IMR-90 (cell line): ENCODE data around the gene HSPD1. TPM values are rescaled to one million over a fixed set of nuclear protein-coding genes. Genes with fewer than 3 reads are reported as not detected.
A peak's percentile ranks its signal among the peaks of the same experiment; 100 is the strongest.

Source experiments
- ATAC-seq: fragments of 200-7000 bp; cut with Tn5 transposase; 2 replicates; pipeline ENCODE4 v1.9.1; 2020; ENCODE audit warnings: low read depth, mild to moderate bottlenecking, moderate library complexity
- BruUV-seq: library from RNA; stranded (reverse); fragments of 400-500 nt; replicated peaks from 2 replicates; lab custom pipeline; 2021; lab: Mats Ljungman, UMichigan
- CTCF ChIA-PET: fragments of 300-600 bp; formaldehyde crosslinking; extraction: SDS; loops from one replicate; lab custom pipeline; 2021; ENCODE audit warnings: antibody characterized with exemption; lab: Yijun Ruan, JAX
- POLR2A ChIA-PET: fragments of 300-600 bp; sonication (Branson Sonifier 250); formaldehyde crosslinking; loops from one replicate; lab custom pipeline; 2022; ENCODE audit warnings: antibody characterized with exemption; ENCODE audit not compliant: unreplicated experiment; lab: Charles Lee
- DNase-seq: peaks from one replicate; pipeline ENCODE4 v3.0.0; 2013
- H2AFZ ChIP-seq: replicated peaks from 2 replicates; pipeline ENCODE3; 2013; ENCODE audit warnings: low read length, mild to moderate bottlenecking; ENCODE audit not compliant: poor library complexity
- H2AK5ac ChIP-seq: 2 replicates; pipeline ENCODE4 v1.6.1; 2013; ENCODE audit warnings: low read depth, low read length, inconsistent platforms
- H2AK9ac ChIP-seq: replicated peaks from 2 replicates; pipeline ENCODE3; 2013; ENCODE audit warnings: mild to moderate bottlenecking, low read depth, low read length, moderate library complexity; ENCODE audit not compliant: poor library complexity
- H2BK120ac ChIP-seq: 2 replicates; pipeline ENCODE4 v1.6.1; 2013; ENCODE audit warnings: low read depth, low read length, inconsistent platforms
- H2BK15ac ChIP-seq: 3 replicates; pipeline ENCODE4 v1.6.1; 2013; ENCODE audit warnings: low read depth, low read length, inconsistent platforms
- H2BK20ac ChIP-seq: 2 replicates; pipeline ENCODE4 v1.6.1; 2013; ENCODE audit warnings: low read depth, mild to moderate bottlenecking, inconsistent platforms, low read length, moderate library complexity
- H2BK5ac ChIP-seq: 2 replicates; pipeline ENCODE4 v1.6.1; 2013; ENCODE audit warnings: mild to moderate bottlenecking, low read depth, low read length, inconsistent platforms; ENCODE audit not compliant: poor library complexity, severe bottlenecking
- H3K14ac ChIP-seq: replicated peaks from 2 replicates; pipeline ENCODE4 v1.6.1; 2013; ENCODE audit warnings: low read depth, low read length, inconsistent platforms
- H3K18ac ChIP-seq: 2 replicates; pipeline ENCODE4 v1.6.1; 2013; ENCODE audit warnings: low read depth, low read length, control low read depth
- H3K23ac ChIP-seq: 2 replicates; pipeline ENCODE4 v1.6.1; 2013; ENCODE audit warnings: low read depth, low read length, inconsistent platforms
- H3K27ac ChIP-seq: 2 replicates; pipeline ENCODE4 v1.5.1; 2013; ENCODE audit warnings: mild to moderate bottlenecking, control low read depth, low read length; ENCODE audit not compliant: insufficient read depth
- H3K27me3 ChIP-seq: 2 replicates; pipeline ENCODE4 v1.6.1; 2013; ENCODE audit warnings: low read length; ENCODE audit not compliant: control insufficient read depth, insufficient read depth
- H3K36me3 ChIP-seq: 2 replicates; pipeline ENCODE4 v1.6.1; 2013; ENCODE audit warnings: low read length, mixed read lengths; ENCODE audit not compliant: control insufficient read depth, insufficient read depth
- H3K4ac ChIP-seq: 2 replicates; pipeline ENCODE4 v1.6.1; 2013; ENCODE audit warnings: low read depth, low read length, inconsistent platforms
- H3K4me1 ChIP-seq: 2 replicates; pipeline ENCODE4 v1.6.1; 2013; ENCODE audit warnings: low read length, mixed read lengths; ENCODE audit not compliant: control insufficient read depth, insufficient read depth
- H3K4me2 ChIP-seq: 2 replicates; pipeline ENCODE4 v1.6.1; 2013; ENCODE audit warnings: low read depth, mild to moderate bottlenecking, control low read depth, low read length, moderate library complexity
- H3K4me3 ChIP-seq: 2 replicates; pipeline ENCODE4 v1.5.1; 2013; ENCODE audit warnings: low read depth, mild to moderate bottlenecking, control low read depth, low read length, moderate library complexity; ENCODE audit not compliant: insufficient read depth
- H3K56ac ChIP-seq: 2 replicates; pipeline ENCODE4 v1.6.1; 2013; ENCODE audit warnings: low read length, inconsistent platforms; ENCODE audit not compliant: insufficient read depth; ENCODE audit errors: extremely low read depth
- H3K79me1 ChIP-seq, 2 experiments: 2 replicates each; pipeline ENCODE4 v1.6.1; 2013; ENCODE audit warnings: low read length in 2 of 2, inconsistent platforms in 1 of 2, low read depth in 1 of 2
- H3K9ac ChIP-seq: 2 replicates; pipeline ENCODE4 v1.6.1; 2013; ENCODE audit warnings: low read depth, low read length, control low read depth
- H3K9me1 ChIP-seq: 2 replicates; pipeline ENCODE4 v1.6.1; 2013; ENCODE audit warnings: low read length, inconsistent platforms; ENCODE audit not compliant: insufficient read depth
- H3K9me3 ChIP-seq: 2 replicates; pipeline ENCODE4 v1.6.1; 2013; ENCODE audit warnings: low read length; ENCODE audit not compliant: control insufficient read depth, insufficient read depth
- H4K20me1 ChIP-seq: 2 replicates; pipeline ENCODE4 v1.6.1; 2013; ENCODE audit warnings: low read length, inconsistent platforms; ENCODE audit not compliant: insufficient read depth
- H4K5ac ChIP-seq: 2 replicates; pipeline ENCODE4 v1.6.1; 2013; ENCODE audit warnings: mild to moderate bottlenecking, low read depth, low read length, control low read depth
- H4K8ac ChIP-seq, 2 experiments: 2 replicates each; pipeline ENCODE4 v1.6.1; 2013; ENCODE audit warnings: low read depth in 2 of 2, low read length in 2 of 2, control low read depth in 1 of 2, inconsistent platforms in 1 of 2
- H4K91ac ChIP-seq: 2 replicates; pipeline ENCODE4 v1.6.1; 2013; ENCODE audit warnings: low read depth, low read length, inconsistent platforms; ENCODE audit not compliant: insufficient read depth
- BHLHE40 ChIP-seq: fragments of 150-350 bp; IDR thresholded peaks from 2 replicates; pipeline ENCODE4 v1.6.1; 2016; ENCODE audit warnings: mild to moderate bottlenecking, low read depth, low read length
- CEBPB ChIP-seq: IDR thresholded peaks from 2 replicates; pipeline ENCODE4 v1.6.1; 2012; ENCODE audit warnings: low read depth, low read length, improper control_type of control experiment
- CHD1 ChIP-seq: IDR thresholded peaks from 2 replicates; pipeline ENCODE4 v1.6.1; 2012; ENCODE audit warnings: low read depth, low read length, improper control_type of control experiment
- CTCF ChIP-seq: conservative IDR thresholded peaks from 2 replicates; pipeline ENCODE4 v1.5.1; 2012; ENCODE audit warnings: mild to moderate bottlenecking, low read depth, low read length, improper control_type of control experiment
- FOS ChIP-seq: fragments of 150-350 bp; IDR thresholded peaks from 2 replicates; pipeline ENCODE4 v1.6.1; 2016; ENCODE audit warnings: low read depth, low read length
- MAFK ChIP-seq: IDR thresholded peaks from 2 replicates; pipeline ENCODE4 v1.6.1; 2012; ENCODE audit warnings: low read depth, low read length, improper control_type of control experiment
- MAZ ChIP-seq: IDR thresholded peaks from 2 replicates; pipeline ENCODE4 v1.6.1; 2012; ENCODE audit warnings: low read depth, mild to moderate bottlenecking, low read length, improper control_type of control experiment, moderate library complexity, borderline replicate concordance
- MXI1 ChIP-seq: IDR thresholded peaks from 2 replicates; pipeline ENCODE4 v1.6.1; 2012; ENCODE audit warnings: low read depth, mild to moderate bottlenecking, low read length, moderate library complexity, borderline replicate concordance
- NFE2L2 ChIP-seq: fragments of 150-350 bp; IDR thresholded peaks from 2 replicates; pipeline ENCODE4 v1.6.1; 2016; ENCODE audit warnings: low read depth, mild to moderate bottlenecking, low read length
- POLR2A ChIP-seq: IDR thresholded peaks from 2 replicates; pipeline ENCODE4 v1.6.1; 2012; ENCODE audit warnings: mild to moderate bottlenecking, low read depth, low read length
- RCOR1 ChIP-seq: IDR thresholded peaks from 2 replicates; pipeline ENCODE4 v1.6.1; 2012; ENCODE audit warnings: mild to moderate bottlenecking, low read length, improper control_type of control experiment; ENCODE audit not compliant: insufficient replicate concordance
- RFX5 ChIP-seq: IDR thresholded peaks from 2 replicates; pipeline ENCODE4 v1.8.0; 2012; ENCODE audit warnings: low read depth, mild to moderate bottlenecking, low read length, moderate library complexity
- SMC3 ChIP-seq: fragments of 150-350 bp; IDR thresholded peaks from 2 replicates; pipeline ENCODE4 v1.6.1; 2016; ENCODE audit warnings: low read depth, mild to moderate bottlenecking, antibody characterized with exemption, low read length, moderate library complexity
- WGBS, 2 experiments: methylation state at CpG; one replicate each; pipeline versions ENCODE4 v1.1.5 to v1.1.7; 2013; ENCODE audit warnings: missing lambda C conversion rate in 2 of 2; ENCODE audit not compliant: insufficient read length in 1 of 2; ENCODE audit errors: extremely low coverage in 2 of 2; 5-methylcytosine and 5-hydroxymethylcytosine counted together
- dilution Hi-C: fragments of 300-500 bp; cut with HindIII; formaldehyde crosslinking; loops from one replicate; pipeline ENCODE4 v1.14.3; 2018; ENCODE audit warnings: low sequenced_read_pairs; ENCODE audit not compliant: unreplicated experiment
- in situ Hi-C: fragments of 300-500 bp; cut with MboI; formaldehyde crosslinking; loops from 3 replicates; pipeline ENCODE4 v1.14.3; 2019; ENCODE audit warnings: low sequenced_read_pairs, inconsistent platforms, mixed read lengths
- intact Hi-C: fragments of 100-400 bp; cut with micrococcal nuclease; formaldehyde crosslinking; loops from 2 replicates; pipeline ENCODE4 v1.10.0; 2022
- polyA plus RNA-seq, 3 experiments: library from polyadenylated mRNA; depleted of rRNA; stranded (reverse); fragments of >200 nt; gene quantifications; 2 replicates each; pipeline ENCODE4 v1.2.3, GENCODE V29; 2012; ENCODE audit warnings: low replicate concordance in 1 of 3
- total RNA-seq: library from RNA; depleted of rRNA; stranded (reverse); fragments of >200 nt; gene quantifications from 2 replicates; pipeline ENCODE4 v1.2.3, GENCODE V29; 2012
- TF ChIP-seq, protein P1 (sequence below): fragments of 150-350 bp; IDR thresholded peaks from 2 replicates; pipeline ENCODE4 v1.6.1; 2017; ENCODE audit warnings: mild to moderate bottlenecking, antibody characterized with exemption, low read length, low read depth

The HSPD1 gene
- total and polyA plus RNA-seq, 2 of the 4 experiments (the other 2 are of a cell fraction): 171 TPM

DNA sequence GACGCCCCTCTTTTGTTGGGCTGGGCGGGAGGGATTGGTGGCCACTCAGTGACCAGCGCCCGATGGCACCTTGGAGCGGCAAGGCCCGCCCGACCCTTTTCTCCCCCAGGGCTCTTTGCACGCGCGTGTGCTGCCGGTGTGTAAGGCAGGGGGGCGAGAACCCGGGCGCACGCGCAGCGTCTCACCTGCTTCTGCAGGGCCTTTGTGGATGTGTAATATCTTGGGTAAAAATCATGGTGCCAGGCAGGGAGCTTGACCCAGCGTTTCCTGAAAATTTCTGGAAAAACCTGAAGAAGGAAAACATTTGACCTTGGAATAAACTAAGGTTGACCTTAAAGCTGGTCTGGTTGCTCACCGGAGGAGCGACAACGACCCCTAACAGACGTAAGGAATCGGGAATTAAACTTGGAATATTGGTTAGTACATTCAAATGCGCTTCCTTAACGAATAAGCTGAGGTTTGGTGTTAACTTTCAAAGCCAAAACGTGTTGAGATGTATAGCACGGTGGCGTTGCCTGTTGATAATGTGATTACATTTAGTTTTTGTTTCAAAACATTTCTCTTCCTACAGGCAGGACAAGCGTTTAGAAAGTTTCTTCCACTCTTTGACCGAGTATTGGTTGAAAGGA, 977 bp upstream of the HSPD1 start:
- Histone ChIP-seq H4K20me1 (peaks cover 40% of the 10 kb centered on the region), H2BK5ac (peak overlapping the region; percentile 72), H3K4ac (peak overlapping the region; percentile 81), H3K56ac (peak overlapping the region; percentile 84), H4K8ac (peak overlapping the region; percentile 68 to 78), H3K79me1 (peaks cover 20 to 42% of the 10 kb centered on the region in 2 experiments), H3K14ac (peak overlapping the region; percentile 79), H2BK15ac (peak overlapping the region; percentile 7; the same call in 1 of the 3 replicates), H3K27ac (peak overlapping the region; percentile 43), H3K4me3 (peak overlapping the region; percentile 74), H2AK5ac (peak overlapping the region; percentile 79), H2BK20ac (no peak overlapping the region), H3K9ac (peak overlapping the region; percentile 95), H3K4me1 (0 out of 2 replicates have a peak, but pooled peaks cover 1% of the 10 kb centered on the region), H3K18ac (peak overlapping the region; percentile 58; the same call in 1 of the 2 replicates), H3K27me3 (no peaks in the 10 kb centered on the region), H3K4me2 (peak overlapping the region; percentile 100), H3K23ac (peak overlapping the region; percentile 96), H2BK120ac (peak overlapping the region; percentile 3), H3K9me1 (0 out of 2 replicates have a peak, but pooled peaks cover 3% of the 10 kb centered on the region), H4K5ac (peak overlapping the region; percentile 83; the same call in 1 of the 2 replicates), H2AK9ac (peak overlapping the region; percentile 97), H3K36me3 (peaks cover 15% of the 10 kb centered on the region), H2AFZ (peak overlapping the region; percentile 90), H3K9me3 (no peaks in the 10 kb centered on the region), H4K91ac (peak overlapping the region; percentile 81)
- intact Hi-C loops (loop anchor here (1.0 to 2.0 kb wide), 2 partner anchors 205 to 278 kb away; partner anchors contain the start of gene MARS2), dilution Hi-C loops (no loop called here), in situ Hi-C loops (loop anchor here (10.0 kb wide), 1 partner anchor 274 kb away; no protein-coding TSS in a partner anchor)
- no peak; the same call in 1 of the 2 replicates for ATAC-seq
- peak; percentile 5 for DNase-seq
- CTCF ChIA-PET: no interaction called here
- POLR2A ChIA-PET: interaction anchor here (0.6 to 1.0 kb wide), 2 partner anchors 16 to 66 kb away, joined by 3 to 4 read pairs; partner anchors contain the start of gene SF3B1
- WGBS, 2 experiments: 0% methylated on average over 7 of the region's 30 CpGs; no CpG with 5 or more reads in 1 of the 2 experiments
- no peak for TF ChIP-seq RFX5
- TF ChIP-seq BHLHE40: no peak
- TF ChIP-seq MXI1: no peak
- TF ChIP-seq SMC3: no peak
- TF ChIP-seq FOS: no peak
- TF ChIP-seq CEBPB: no peak
- TF ChIP-seq CTCF: no peak
- no peak for TF ChIP-seq MAFK
- TF ChIP-seq MAZ: no peak
- no peak for TF ChIP-seq NFE2L2
- no peak for TF ChIP-seq RCOR1
- no peak for TF ChIP-seq POLR2A
- no peak for TF ChIP-seq CHD1
- TF ChIP-seq, protein P1, sequence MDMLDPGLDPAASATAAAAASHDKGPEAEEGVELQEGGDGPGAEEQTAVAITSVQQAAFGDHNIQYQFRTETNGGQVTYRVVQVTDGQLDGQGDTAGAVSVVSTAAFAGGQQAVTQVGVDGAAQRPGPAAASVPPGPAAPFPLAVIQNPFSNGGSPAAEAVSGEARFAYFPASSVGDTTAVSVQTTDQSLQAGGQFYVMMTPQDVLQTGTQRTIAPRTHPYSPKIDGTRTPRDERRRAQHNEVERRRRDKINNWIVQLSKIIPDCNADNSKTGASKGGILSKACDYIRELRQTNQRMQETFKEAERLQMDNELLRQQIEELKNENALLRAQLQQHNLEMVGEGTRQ: no peak
- BruUV-seq: TSS peak; percentile 71
